Measurements from ENCODE around the gene OGDHL. TPM values are rescaled to one million over a fixed set of nuclear protein-coding genes. Genes with fewer than 3 reads are reported as not detected.

OGDHL gene
- total RNA-seq, 4 donors from 2014 or later = 0.13 to 0.20 TPM; not detected in 2

DNA sequence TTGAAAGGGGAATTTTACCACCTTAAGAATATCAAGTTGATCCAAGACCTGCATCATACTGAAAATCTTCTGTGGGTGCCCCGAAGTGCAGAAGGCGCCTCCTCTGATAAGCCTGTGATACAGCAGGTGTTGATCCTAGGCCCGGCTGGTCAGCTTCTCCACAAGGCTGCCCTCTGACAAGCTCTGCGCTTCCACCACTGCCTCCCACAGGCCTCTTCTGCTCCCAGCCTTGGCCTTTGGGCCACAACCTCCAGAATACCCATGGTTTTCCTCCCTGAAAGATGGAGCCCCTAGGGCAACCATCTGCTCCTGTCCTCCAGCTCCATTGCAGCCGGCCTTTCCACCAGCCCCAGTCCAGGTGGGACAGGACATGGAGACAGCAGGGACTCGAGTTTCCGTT, 5.6 kb upstream of the OGDHL start:
- Histone ChIP-seq H3K4me1 (no peaks in the 10 kb centered on the region), H3K27me3 (peaks cover 30 to 49% (median 38%) of the 10 kb centered on the region in 3 donors)

DNA sequence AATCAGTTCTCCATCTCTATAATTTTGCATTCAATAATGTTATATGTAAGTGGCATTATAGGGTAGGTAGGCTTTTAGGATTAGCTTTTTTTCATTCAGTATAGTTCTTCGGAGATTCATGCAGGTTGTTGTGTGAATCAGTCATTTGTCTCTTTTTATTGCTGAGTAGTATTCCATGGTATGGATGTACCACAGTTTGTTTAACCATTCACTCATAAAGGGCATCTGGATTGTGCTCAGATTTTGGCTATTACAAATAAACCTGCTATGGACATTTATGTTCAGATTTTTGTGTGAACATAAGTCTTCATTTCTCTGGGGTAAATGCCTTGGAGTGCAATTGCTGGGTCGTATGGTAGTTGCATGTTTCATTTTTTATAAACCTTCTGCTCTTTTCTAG, 4.4 kb upstream of the OGDHL start:
- Histone ChIP-seq H3K27ac (no peak overlapping the region), H3K4me1 (no peaks in the 10 kb centered on the region), H3K4me3 (no peak overlapping the region), H3K9me3 (no peaks in the 10 kb centered on the region), H3K27me3 (peaks cover 30 to 58% (median 43%) of the 10 kb centered on the region in 3 donors), H3K36me3 (no peaks in the 10 kb centered on the region)
- intact Hi-C loops (cut with DNase I; ENCODE audit: low total_unique reads) (no loop called here), in situ Hi-C loops (cut with MboI; ENCODE audit: low sequenced_read_pairs in 4 of 4) (no loop called here)
- ATAC-seq = no peak
- TF ChIP-seq POLR2A (IDR thresholded peaks at IDR 0.05) = no peak
- TF ChIP-seq, protein P1, sequence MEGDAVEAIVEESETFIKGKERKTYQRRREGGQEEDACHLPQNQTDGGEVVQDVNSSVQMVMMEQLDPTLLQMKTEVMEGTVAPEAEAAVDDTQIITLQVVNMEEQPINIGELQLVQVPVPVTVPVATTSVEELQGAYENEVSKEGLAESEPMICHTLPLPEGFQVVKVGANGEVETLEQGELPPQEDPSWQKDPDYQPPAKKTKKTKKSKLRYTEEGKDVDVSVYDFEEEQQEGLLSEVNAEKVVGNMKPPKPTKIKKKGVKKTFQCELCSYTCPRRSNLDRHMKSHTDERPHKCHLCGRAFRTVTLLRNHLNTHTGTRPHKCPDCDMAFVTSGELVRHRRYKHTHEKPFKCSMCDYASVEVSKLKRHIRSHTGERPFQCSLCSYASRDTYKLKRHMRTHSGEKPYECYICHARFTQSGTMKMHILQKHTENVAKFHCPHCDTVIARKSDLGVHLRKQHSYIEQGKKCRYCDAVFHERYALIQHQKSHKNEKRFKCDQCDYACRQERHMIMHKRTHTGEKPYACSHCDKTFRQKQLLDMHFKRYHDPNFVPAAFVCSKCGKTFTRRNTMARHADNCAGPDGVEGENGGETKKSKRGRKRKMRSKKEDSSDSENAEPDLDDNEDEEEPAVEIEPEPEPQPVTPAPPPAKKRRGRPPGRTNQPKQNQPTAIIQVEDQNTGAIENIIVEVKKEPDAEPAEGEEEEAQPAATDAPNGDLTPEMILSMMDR (IDR thresholded peaks at IDR 0.05 in 4 of 5, conservative IDR thresholded peaks at IDR 0.05 in 1 of 5) = no peak
- DNase-seq = no peak

More for the DNA sequence above, 5.6 kb upstream of the OGDHL start:
- intact Hi-C loops (cut with DNase I; ENCODE audit: low total_unique reads) = no loop called here
- DNase-seq (no peak), ATAC-seq (no peak)
- H3K4me3 ChIP-seq = no peak overlapping the region
- H3K27ac ChIP-seq = no peak overlapping the region
- in situ Hi-C loops (cut with MboI; ENCODE audit: low sequenced_read_pairs in 4 of 4) = no loop called here
- no peaks in the 10 kb centered on the region for H3K36me3 ChIP-seq
- TF ChIP-seq, protein P1 (IDR thresholded peaks at IDR 0.05 in 4 of 5, conservative IDR thresholded peaks at IDR 0.05 in 1 of 5) = no peak
- H3K9me3 ChIP-seq = no peaks in the 10 kb centered on the region

DNA sequence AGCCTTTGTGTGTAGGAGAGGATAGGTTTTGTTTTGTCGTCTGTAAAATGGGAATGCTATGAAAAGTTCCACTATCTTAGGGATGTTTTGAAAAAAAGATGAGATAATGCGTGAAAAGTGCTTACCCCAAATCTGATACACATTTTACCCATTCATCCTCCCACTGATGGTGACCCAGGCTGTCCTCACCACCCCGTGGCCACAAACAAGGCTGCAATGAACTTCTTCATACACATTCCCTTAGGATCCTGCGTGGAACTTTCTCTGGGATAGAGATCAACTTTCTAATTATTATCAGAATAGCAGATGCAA, 399 bp upstream of the OGDHL start:
- DNase-seq (no peak), ATAC-seq (no peak)
- intact Hi-C loops (cut with DNase I; ENCODE audit: low total_unique reads) (no loop called here), in situ Hi-C loops (cut with MboI; ENCODE audit: low sequenced_read_pairs in 4 of 4) (no loop called here)
- H3K27me3 ChIP-seq = peaks cover 8 to 51% (median 25%) of the 10 kb centered on the region in 3 donors
- H3K36me3 ChIP-seq = no peaks in the 10 kb centered on the region
- no peaks in the 10 kb centered on the region for H3K4me1 ChIP-seq
- no peaks in the 10 kb centered on the region for H3K9me3 ChIP-seq
- TF ChIP-seq POLR2A (IDR thresholded peaks at IDR 0.05) = no peak
- TF ChIP-seq, protein P1 (IDR thresholded peaks at IDR 0.05 in 4 of 5, conservative IDR thresholded peaks at IDR 0.05 in 1 of 5) = no peak
- H3K27ac ChIP-seq = no peak overlapping the region
- H3K4me3 ChIP-seq = peak overlapping the region in 2 of 4 donors; percentile 31 to 34

DNA sequence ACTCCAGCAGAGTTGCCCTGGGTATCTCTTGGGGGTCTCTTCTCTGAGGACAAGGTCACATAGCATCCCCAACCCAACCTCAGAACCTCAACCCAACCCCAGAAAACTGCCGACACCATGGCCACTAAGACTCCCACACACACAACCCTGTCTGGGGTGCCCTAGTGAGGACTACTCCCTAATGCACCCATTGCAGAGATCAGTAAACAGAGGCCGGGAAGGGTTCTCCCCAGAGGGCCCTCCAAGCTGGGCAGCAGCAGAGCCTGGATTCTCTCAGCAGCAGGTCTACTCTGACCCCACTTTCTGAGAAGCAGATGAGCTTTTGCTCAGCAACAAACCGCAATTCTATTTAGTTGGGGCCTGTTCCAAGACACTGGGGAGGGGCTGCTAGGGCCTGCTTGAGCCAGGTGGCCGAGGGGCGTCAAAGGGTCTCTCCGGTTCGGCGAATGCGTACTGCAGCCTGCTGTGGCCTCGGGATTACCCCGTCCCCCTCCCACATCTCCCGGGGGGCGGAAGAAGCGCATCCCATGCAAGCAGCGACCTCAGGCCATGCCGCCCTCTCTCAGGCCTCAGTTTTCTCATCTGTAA, 828 bp downstream of the OGDHL start:
- Histone ChIP-seq H3K27ac (no peak overlapping the region), H3K36me3 (no peaks in the 10 kb centered on the region), H3K27me3 (peaks cover 6 to 40% (median 23%) of the 10 kb centered on the region in 3 donors), H3K4me3 (peak overlapping the region in 1 of 4 donors; percentile 31), H3K9me3 (no peaks in the 10 kb centered on the region), H3K4me1 (no peaks in the 10 kb centered on the region)
- no peak for DNase-seq
- intact Hi-C loops (cut with DNase I; ENCODE audit: low total_unique reads) (no loop called here), in situ Hi-C loops (cut with MboI; ENCODE audit: low sequenced_read_pairs in 4 of 4) (no loop called here)
- no peak for ATAC-seq
- no peak for TF ChIP-seq POLR2A (IDR thresholded peaks at IDR 0.05)
- TF ChIP-seq, protein P1 (IDR thresholded peaks at IDR 0.05 in 4 of 5, conservative IDR thresholded peaks at IDR 0.05 in 1 of 5) = no peak

DNA sequence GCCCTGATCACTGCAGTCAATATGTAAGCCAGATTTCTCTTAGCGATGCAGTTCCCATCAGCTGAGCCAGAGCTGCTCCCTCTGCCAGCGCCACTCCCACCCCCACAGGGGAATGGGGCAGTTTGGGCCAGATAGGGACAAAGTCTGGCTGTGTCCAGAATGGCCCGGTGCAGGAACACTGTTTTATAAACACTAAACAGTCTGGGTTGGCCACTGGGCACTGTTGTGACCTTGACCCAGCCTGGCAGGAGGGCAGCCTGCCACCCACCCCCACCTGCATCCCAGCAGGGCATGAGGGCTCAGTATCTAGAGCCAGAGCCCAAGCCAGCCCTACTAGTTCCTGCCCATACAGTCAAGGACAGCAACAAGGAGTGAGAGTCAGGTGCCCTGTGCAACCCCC, 1.3 kb downstream of the OGDHL start:
- no peak for DNase-seq
- in situ Hi-C loops (cut with MboI; ENCODE audit: low sequenced_read_pairs in 4 of 4) (no loop called here), intact Hi-C loops (cut with DNase I; ENCODE audit: low total_unique reads) (no loop called here)
- no peaks in the 10 kb centered on the region for H3K36me3 ChIP-seq
- no peak for TF ChIP-seq POLR2A (IDR thresholded peaks at IDR 0.05)
- TF ChIP-seq, protein P1 (IDR thresholded peaks at IDR 0.05 in 4 of 5, conservative IDR thresholded peaks at IDR 0.05 in 1 of 5) = no peak
- no peaks in the 10 kb centered on the region for H3K4me1 ChIP-seq
- H3K27me3 ChIP-seq = peaks cover 6 to 38% (median 20%) of the 10 kb centered on the region in 3 donors
- no peak for ATAC-seq
- H3K9me3 ChIP-seq = no peaks in the 10 kb centered on the region
- H3K27ac ChIP-seq = no peak overlapping the region
- H3K4me3 ChIP-seq = no peak overlapping the region
